Tibial artery (tissue), 4 donors: ENCODE data around the gene DCANP1.

ENCODE experiments used
- DNase-seq, 2 donors: peaks; one replicate each; pipeline ENCODE4 v3.0.0-alpha.2; 2019
- H3K27ac ChIP-seq, 2 donors: fragments of 200-600 bp; sonication (generic) in 1 of 2; 1 replicate in 1 of 2; 2 replicates in 1 of 2; pipeline ENCODE4 v1.5.1; 2018 to 2019; ENCODE audit warnings: mild to moderate bottlenecking in 1 of 2
- H3K27me3 ChIP-seq, 2 donors: fragments of 200-600 bp; sonication (generic) in 1 of 2; one replicate each; pipeline versions ENCODE4 v1.5.1 to v1.6.0; 2016 to 2019
- H3K36me3 ChIP-seq, 3 donors: fragments of 200-600 bp; sonication (generic) in 2 of 3; one replicate each; pipeline ENCODE4 v1.5.1; 2016 to 2019; ENCODE audit warnings: mild to moderate bottlenecking in 2 of 3
- H3K4me1 ChIP-seq, 4 donors: fragments of 200-600 bp; sonication (generic) in 2 of 4; 1 replicate in 3 of 4; 2 replicates in 1 of 4; pipeline ENCODE4 v1.5.1; 2016 to 2019
- H3K4me3 ChIP-seq, 2 donors: fragments of 200-600 bp; sonication (generic) in 1 of 2; 1 replicate in 1 of 2; 2 replicates in 1 of 2; pipeline ENCODE4 v1.5.1; 2018 to 2019; ENCODE audit warnings: mild to moderate bottlenecking in 2 of 2
- H3K9me3 ChIP-seq, 3 donors: fragments of 200-600 bp; sonication (generic) in 1 of 3; one replicate each; pipeline ENCODE4 v1.5.1; 2016 to 2019
- CTCF ChIP-seq, 2 experiments: fragments of 200-600 bp in 1 of 2; fragments of 450-650 bp in 1 of 2; IDR thresholded peaks; one replicate each; pipeline ENCODE4 v1.5.1; 2017 to 2019; ENCODE audit warnings: antibody characterized with exemption in 2 of 2, mild to moderate bottlenecking in 1 of 2, moderate library complexity in 1 of 2
- intact Hi-C: fragments of 100-400 bp; cut with DNase I; formaldehyde crosslinking; loops from one replicate; pipeline ENCODE4 v1.15.0; 2023; ENCODE audit warnings: low total_unique reads

Gene DCANP1

GRCh38 chr5:135483254-135483653 lies 36.1 kb upstream of the DCANP1 start:
- intact Hi-C loops = no loop called here
- Histone ChIP-seq H3K9me3 (no peaks in the 10 kb centered on the region), H3K27me3 (peaks cover 0 to 30% of the 10 kb centered on the region in 2 donors), H3K27ac (no peak overlapping the region), H3K4me1 (peaks cover 0 to 5% (median 2%) of the 10 kb centered on the region in 4 donors), H3K36me3 (no peaks in the 10 kb centered on the region), H3K4me3 (no peak overlapping the region)
- TF ChIP-seq CTCF (IDR thresholded peaks at IDR 0.05) = no peak
- DNase-seq = no peak

DNA sequence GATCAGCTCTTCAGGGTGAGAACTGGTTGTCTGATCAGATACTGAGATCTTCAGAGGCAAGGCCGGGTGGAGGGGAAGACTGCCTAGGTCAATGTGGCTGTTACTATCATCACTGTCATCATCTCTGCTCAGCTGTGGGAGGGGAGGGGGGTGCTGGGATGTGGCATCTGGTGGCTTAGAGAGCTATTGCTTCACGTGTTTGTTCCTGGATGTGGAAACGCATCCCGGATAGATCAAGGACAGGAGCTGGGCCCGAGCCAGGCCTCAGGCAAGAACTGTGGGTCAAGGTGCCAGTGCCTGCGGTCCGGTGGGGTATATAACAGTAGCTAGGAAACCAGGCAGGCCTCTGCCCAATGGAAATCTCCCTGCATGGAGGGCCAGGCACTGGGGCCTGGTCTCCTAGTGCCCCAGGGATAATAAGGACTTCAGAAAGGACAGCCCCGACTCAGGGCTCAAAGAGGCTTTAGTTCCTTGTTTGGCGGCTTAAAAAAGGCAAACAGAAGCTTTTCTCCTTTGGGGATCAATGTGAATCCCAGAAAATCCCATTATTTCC lies 35.3 kb upstream of the DCANP1 start:
- Histone ChIP-seq H3K4me3 (no peak overlapping the region), H3K27ac (no peak overlapping the region), H3K27me3 (peaks cover 0 to 29% of the 10 kb centered on the region in 2 donors), H3K9me3 (no peaks in the 10 kb centered on the region), H3K36me3 (no peaks in the 10 kb centered on the region), H3K4me1 (no peaks in the 10 kb centered on the region)
- peak in 1 of 2 donors; percentile 50 for DNase-seq
- TF ChIP-seq CTCF (IDR thresholded peaks at IDR 0.05) = no peak
- intact Hi-C loops = no loop called here

- H3K27ac ChIP-seq = no peak overlapping the region
- DNase-seq = no peak
- H3K4me1 ChIP-seq = no peaks in the 10 kb centered on the region
- no peaks in the 10 kb centered on the region for H3K9me3 ChIP-seq
- no peak overlapping the region for H3K4me3 ChIP-seq
- H3K36me3 ChIP-seq = no peaks in the 10 kb centered on the region
- intact Hi-C loops = no loop called here
- no peak for TF ChIP-seq CTCF (IDR thresholded peaks at IDR 0.05)
- H3K27me3 ChIP-seq = peaks cover 0 to 27% of the 10 kb centered on the region in 2 donors
Observed at GRCh38 chr5:135481909-135482311, 34.8 kb upstream of the DCANP1 start.

GRCh38 chr5:135481387-135481786 lies 34.2 kb upstream of the DCANP1 start:
- no peak for TF ChIP-seq CTCF (IDR thresholded peaks at IDR 0.05)
- peak in 1 of 2 donors; percentile 47 for DNase-seq
- no peaks in the 10 kb centered on the region for H3K36me3 ChIP-seq
- no peaks in the 10 kb centered on the region for H3K9me3 ChIP-seq
- H3K4me3 ChIP-seq = no peak overlapping the region
- peaks cover 0 to 24% of the 10 kb centered on the region in 2 donors for H3K27me3 ChIP-seq
- no peaks in the 10 kb centered on the region for H3K4me1 ChIP-seq
- intact Hi-C loops = no loop called here
- H3K27ac ChIP-seq = no peak overlapping the region

GRCh38 chr5:135480511-135480910 lies 33.4 kb upstream of the DCANP1 start:
- no peak for DNase-seq
- Histone ChIP-seq H3K27me3 (peaks cover 0 to 22% of the 10 kb centered on the region in 2 donors), H3K4me3 (no peak overlapping the region), H3K4me1 (no peaks in the 10 kb centered on the region), H3K9me3 (no peaks in the 10 kb centered on the region), H3K27ac (no peak overlapping the region), H3K36me3 (no peaks in the 10 kb centered on the region)
- TF ChIP-seq CTCF (IDR thresholded peaks at IDR 0.05) = no peak
- intact Hi-C loops = no loop called here

DNA sequence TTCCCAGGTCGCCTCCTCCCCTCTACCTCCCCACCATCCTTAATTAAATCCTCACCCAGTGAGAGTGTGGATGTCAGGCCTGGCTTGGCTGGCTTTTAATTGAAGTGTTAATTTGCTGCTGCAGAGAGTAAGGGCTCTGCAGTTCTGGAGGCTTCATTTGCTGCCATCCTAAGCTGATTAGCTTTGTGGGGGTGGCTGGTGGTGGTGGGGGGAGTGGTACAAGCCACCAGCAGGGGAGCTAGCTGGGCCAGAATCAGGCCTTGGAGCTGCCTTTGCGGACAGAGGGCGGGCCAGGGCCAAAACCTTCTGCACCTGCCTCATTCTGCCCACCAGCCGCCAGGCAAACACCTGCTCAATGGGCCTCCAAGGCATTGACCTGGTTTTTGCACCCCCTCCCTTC lies 31.8 kb upstream of the DCANP1 start:
- DNase-seq = peak in 1 of 2 donors; percentile 29
- Histone ChIP-seq H3K4me3 (no peak overlapping the region), H3K4me1 (no peaks in the 10 kb centered on the region), H3K36me3 (no peaks in the 10 kb centered on the region), H3K27me3 (peaks cover 0 to 30% of the 10 kb centered on the region in 2 donors), H3K27ac (no peak overlapping the region), H3K9me3 (no peaks in the 10 kb centered on the region)
- intact Hi-C loops = no loop called here
- TF ChIP-seq CTCF (IDR thresholded peaks at IDR 0.05) = no peak
